ENCODE results near the gene WNT2.
"Not testable (repeated sequence)": the region's sequence is repeated elsewhere in the genome, so short reads cannot be mapped to it uniquely, and the experiment has no call there.

Gene WNT2

GRCh38 chr7:117250245-117250644, 72.6 kb downstream of the WNT2 start:
- Histone ChIP-seq H3K4me1 (ENCODE audit: control extremely low read depth in 1 of 4, control insufficient read depth in 4 of 4, insufficient read depth in 4 of 4, low read length in 3 of 4) (no peaks in the 10 kb centered on the region), H3K9me3 (ENCODE audit: control extremely low read depth in 1 of 5, control insufficient read depth in 4 of 5, insufficient read depth in 2 of 5, low read depth in 1 of 5, low read length in 4 of 5) (peaks cover 0 to under 1% (median 0%) of the 10 kb centered on the region in 5 experiments), H3K4me3 (ENCODE audit: control insufficient read depth in 1 of 7, extremely low read depth in 1 of 7, insufficient read depth in 4 of 7, low read depth in 2 of 7, low read length in 6 of 7) (no peak overlapping the region), H3K36me3 (ENCODE audit: control insufficient read depth in 4 of 4, insufficient read depth in 4 of 4, low read length in 3 of 4) (no peaks in the 10 kb centered on the region), H3K27ac (ENCODE audit: insufficient read depth in 1 of 2, low read depth in 1 of 2, low read length in 2 of 2, poor library complexity in 1 of 2, severe bottlenecking in 2 of 2) (no peak overlapping the region), H3K27me3 (replicated peaks in 2 of 5; ENCODE audit: control insufficient read depth in 4 of 5, insufficient read depth in 5 of 5, low read length in 4 of 5) (peaks cover 0 to 1% (median 0%) of the 10 kb centered on the region in 5 experiments)
- POLR2A ChIA-PET, result no interaction called here
- CTCF ChIA-PET, result no interaction called here
- DNase-seq, result no peak

GRCh38 chr7:117249696-117250095, 73.2 kb downstream of the WNT2 start:
- no peak overlapping the region for H3K27ac ChIP-seq (ENCODE audit: insufficient read depth in 1 of 2, low read depth in 1 of 2, low read length in 2 of 2, poor library complexity in 1 of 2, severe bottlenecking in 2 of 2)
- CTCF ChIA-PET, result no interaction called here
- no peaks in the 10 kb centered on the region for H3K4me1 ChIP-seq (ENCODE audit: control extremely low read depth in 1 of 4, control insufficient read depth in 4 of 4, insufficient read depth in 4 of 4, low read length in 3 of 4)
- DNase-seq, result no peak
- no peak overlapping the region for H3K4me3 ChIP-seq (ENCODE audit: control insufficient read depth in 1 of 7, extremely low read depth in 1 of 7, insufficient read depth in 4 of 7, low read depth in 2 of 7, low read length in 6 of 7)
- H3K36me3 ChIP-seq (ENCODE audit: control insufficient read depth in 4 of 4, insufficient read depth in 4 of 4, low read length in 3 of 4), result no peaks in the 10 kb centered on the region
- peaks cover 0 to 1% (median 0%) of the 10 kb centered on the region in 5 experiments for H3K27me3 ChIP-seq (replicated peaks in 2 of 5; ENCODE audit: control insufficient read depth in 4 of 5, insufficient read depth in 5 of 5, low read length in 4 of 5)
- peaks cover 0 to 4% (median 0%) of the 10 kb centered on the region in 5 experiments for H3K9me3 ChIP-seq (ENCODE audit: control extremely low read depth in 1 of 5, control insufficient read depth in 4 of 5, insufficient read depth in 2 of 5, low read depth in 1 of 5, low read length in 4 of 5)
- WGBS (ENCODE audit: insufficient coverage), result 60% methylated on average over 3 of the region's 5 CpGs
- POLR2A ChIA-PET, result no interaction called here

- no peaks in the 10 kb centered on the region for H3K4me1 ChIP-seq (ENCODE audit: control extremely low read depth in 1 of 4, control insufficient read depth in 4 of 4, insufficient read depth in 4 of 4, low read length in 3 of 4)
- H3K27ac ChIP-seq (ENCODE audit: insufficient read depth in 1 of 2, low read depth in 1 of 2, low read length in 2 of 2, poor library complexity in 1 of 2, severe bottlenecking in 2 of 2), result no peak overlapping the region
- H3K36me3 ChIP-seq (ENCODE audit: control insufficient read depth in 4 of 4, insufficient read depth in 4 of 4, low read length in 3 of 4), result no peaks in the 10 kb centered on the region
- peaks cover 0 to 4% (median 0%) of the 10 kb centered on the region in 5 experiments for H3K9me3 ChIP-seq (ENCODE audit: control extremely low read depth in 1 of 5, control insufficient read depth in 4 of 5, insufficient read depth in 2 of 5, low read depth in 1 of 5, low read length in 4 of 5)
- no peak for DNase-seq
- ChIA-PET POLR2A (no interaction called here), CTCF (no interaction called here)
- no peak overlapping the region for H3K4me3 ChIP-seq (ENCODE audit: control insufficient read depth in 1 of 7, extremely low read depth in 1 of 7, insufficient read depth in 4 of 7, low read depth in 2 of 7, low read length in 6 of 7)
- H3K27me3 ChIP-seq (replicated peaks in 2 of 5; ENCODE audit: control insufficient read depth in 4 of 5, insufficient read depth in 5 of 5, low read length in 4 of 5), result peaks cover 0 to 1% (median 0%) of the 10 kb centered on the region in 5 experiments
- WGBS (ENCODE audit: insufficient coverage), result 92% methylated on average over 5 of the region's 5 CpGs
Measured at GRCh38 chr7:117248829-117249228, 74.0 kb downstream of the WNT2 start.

- H3K27ac ChIP-seq (ENCODE audit: insufficient read depth in 1 of 2, low read depth in 1 of 2, low read length in 2 of 2, poor library complexity in 1 of 2, severe bottlenecking in 2 of 2), result no peak overlapping the region
- POLR2A ChIA-PET, result no interaction called here
- H3K4me3 ChIP-seq (ENCODE audit: control insufficient read depth in 1 of 7, extremely low read depth in 1 of 7, insufficient read depth in 4 of 7, low read depth in 2 of 7, low read length in 6 of 7), result no peak overlapping the region
- no peaks in the 10 kb centered on the region for H3K36me3 ChIP-seq (ENCODE audit: control insufficient read depth in 4 of 4, insufficient read depth in 4 of 4, low read length in 3 of 4)
- H3K4me1 ChIP-seq (ENCODE audit: control extremely low read depth in 1 of 4, control insufficient read depth in 4 of 4, insufficient read depth in 4 of 4, low read length in 3 of 4), result no peaks in the 10 kb centered on the region
- 83% methylated on average over 3 of the region's 4 CpGs for WGBS (ENCODE audit: insufficient coverage)
- H3K9me3 ChIP-seq (ENCODE audit: control extremely low read depth in 1 of 5, control insufficient read depth in 4 of 5, insufficient read depth in 2 of 5, low read depth in 1 of 5, low read length in 4 of 5), result peaks cover 0 to 4% (median 0%) of the 10 kb centered on the region in 5 experiments
- no peak for DNase-seq
- H3K27me3 ChIP-seq (replicated peaks in 2 of 5; ENCODE audit: control insufficient read depth in 4 of 5, insufficient read depth in 5 of 5, low read length in 4 of 5), result no peaks in the 10 kb centered on the region
- CTCF ChIA-PET, result no interaction called here
Measured at GRCh38 chr7:117247809-117248208, 75.0 kb downstream of the WNT2 start.

GRCh38 chr7:117245703-117246102, 77.2 kb downstream of the WNT2 start:
- POLR2A ChIA-PET, CTCF ChIA-PET: not testable (repeated sequence)
- no CpG with 5 or more reads among the region's 2 CpGs for WGBS (ENCODE audit: insufficient coverage)

GRCh38 chr7:117243390-117243789, 79.5 kb downstream of the WNT2 start:
- H3K4me1 ChIP-seq (ENCODE audit: control extremely low read depth in 1 of 4, control insufficient read depth in 4 of 4, insufficient read depth in 4 of 4, low read length in 3 of 4), result no peaks in the 10 kb centered on the region
- ChIA-PET CTCF (no interaction called here), POLR2A (no interaction called here)
- H3K4me3 ChIP-seq (ENCODE audit: control insufficient read depth in 1 of 7, extremely low read depth in 1 of 7, insufficient read depth in 4 of 7, low read depth in 2 of 7, low read length in 6 of 7), result no peak overlapping the region
- H3K9me3 ChIP-seq (ENCODE audit: control extremely low read depth in 1 of 5, control insufficient read depth in 4 of 5, insufficient read depth in 2 of 5, low read depth in 1 of 5, low read length in 4 of 5), result peaks cover 0 to 4% (median 0%) of the 10 kb centered on the region in 5 experiments
- H3K27me3 ChIP-seq (replicated peaks in 2 of 5; ENCODE audit: control insufficient read depth in 4 of 5, insufficient read depth in 5 of 5, low read length in 4 of 5), result no peaks in the 10 kb centered on the region
- DNase-seq, result no peak
- no peaks in the 10 kb centered on the region for H3K36me3 ChIP-seq (ENCODE audit: control insufficient read depth in 4 of 4, insufficient read depth in 4 of 4, low read length in 3 of 4)
- 100% methylated on average over 2 of the region's 3 CpGs for WGBS (ENCODE audit: insufficient coverage)
- no peak overlapping the region for H3K27ac ChIP-seq (ENCODE audit: insufficient read depth in 1 of 2, low read depth in 1 of 2, low read length in 2 of 2, poor library complexity in 1 of 2, severe bottlenecking in 2 of 2)

More at GRCh38 chr7:117245703-117246102, 77.2 kb downstream of the WNT2 start:
- not testable (repeated sequence) for H3K36me3 ChIP-seq (ENCODE audit: control insufficient read depth in 4 of 4, insufficient read depth in 4 of 4, low read length in 3 of 4); H3K9me3 ChIP-seq (ENCODE audit: control extremely low read depth in 1 of 5, control insufficient read depth in 4 of 5, insufficient read depth in 2 of 5, low read depth in 1 of 5, low read length in 4 of 5); H3K27me3 ChIP-seq (replicated peaks in 2 of 5; ENCODE audit: control insufficient read depth in 4 of 5, insufficient read depth in 5 of 5, low read length in 4 of 5); DNase-seq; H3K27ac ChIP-seq (ENCODE audit: insufficient read depth in 1 of 2, low read depth in 1 of 2, low read length in 2 of 2, poor library complexity in 1 of 2, severe bottlenecking in 2 of 2); H3K4me1 ChIP-seq (ENCODE audit: control extremely low read depth in 1 of 4, control insufficient read depth in 4 of 4, insufficient read depth in 4 of 4, low read length in 3 of 4); H3K4me3 ChIP-seq (ENCODE audit: control insufficient read depth in 1 of 7, extremely low read depth in 1 of 7, insufficient read depth in 4 of 7, low read depth in 2 of 7, low read length in 6 of 7)

GRCh38 chr7:117241088-117241487, 81.8 kb downstream of the WNT2 start:
- Histone ChIP-seq H3K27ac (ENCODE audit: insufficient read depth in 1 of 2, low read depth in 1 of 2, low read length in 2 of 2, poor library complexity in 1 of 2, severe bottlenecking in 2 of 2) (no peak overlapping the region), H3K27me3 (replicated peaks in 2 of 5; ENCODE audit: control insufficient read depth in 4 of 5, insufficient read depth in 5 of 5, low read length in 4 of 5) (no peaks in the 10 kb centered on the region), H3K4me3 (ENCODE audit: control insufficient read depth in 1 of 7, extremely low read depth in 1 of 7, insufficient read depth in 4 of 7, low read depth in 2 of 7, low read length in 6 of 7) (no peak overlapping the region), H3K36me3 (ENCODE audit: control insufficient read depth in 4 of 4, insufficient read depth in 4 of 4, low read length in 3 of 4) (no peaks in the 10 kb centered on the region), H3K9me3 (ENCODE audit: control extremely low read depth in 1 of 5, control insufficient read depth in 4 of 5, insufficient read depth in 2 of 5, low read depth in 1 of 5, low read length in 4 of 5) (peaks cover 0 to 4% (median 0%) of the 10 kb centered on the region in 5 experiments), H3K4me1 (ENCODE audit: control extremely low read depth in 1 of 4, control insufficient read depth in 4 of 4, insufficient read depth in 4 of 4, low read length in 3 of 4) (no peaks in the 10 kb centered on the region)
- CTCF ChIA-PET, result no interaction called here
- POLR2A ChIA-PET, result no interaction called here
- WGBS (ENCODE audit: insufficient coverage), result 100% methylated on average over 1 of the region's 4 CpGs
- no peak for DNase-seq

Measured in common myeloid progenitor, CD34-positive (primary cell).